GM18517 (cell line): ENCODE data around the gene LEPROT.

Source experiments
- ATAC-seq: cut with Tn5 transposase; IDR thresholded peaks from one replicate; pipeline ENCODE4 v1.9.1; 2021; ENCODE audit warnings: mild to moderate bottlenecking, moderate library complexity; ENCODE audit not compliant: unreplicated experiment

Gene LEPROT

GRCh38 chr1:65412256-65412983 is 8.0 kb upstream of the LEPROT start:
- ATAC-seq, result no peak

GRCh38 chr1:65412984-65413375 is 7.5 kb upstream of the LEPROT start:
- no peak for ATAC-seq

GRCh38 chr1:65414538-65414937 is 5.9 kb upstream of the LEPROT start:
- ATAC-seq, result no peak

- no peak for ATAC-seq
These were observed 3.7 kb upstream of the LEPROT start for GRCh38 chr1:65416767-65417166.

- no peak for ATAC-seq
These were observed 2.7 kb upstream of the LEPROT start for GRCh38 chr1:65417729-65418128.

- no peak for ATAC-seq
These were observed 1.8 kb upstream of the LEPROT start for GRCh38 chr1:65418522-65419185.

GRCh38 chr1:65419681-65420589 is 533 bp upstream of the LEPROT start:
- ATAC-seq, result peak; percentile 85

- ATAC-seq, result no peak
These were observed 1.0 kb downstream of the LEPROT start for GRCh38 chr1:65421351-65422025.

GRCh38 chr1:65422241-65423203 is 2.1 kb downstream of the LEPROT start:
- ATAC-seq, result no peak

- no peak for ATAC-seq
These were observed 3.6 kb downstream of the LEPROT start for GRCh38 chr1:65423884-65424572.

- ATAC-seq, result no peak
These were observed 4.1 kb downstream of the LEPROT start for GRCh38 chr1:65424573-65424889.

GRCh38 chr1:65425006-65425405 is 4.5 kb downstream of the LEPROT start:
- ATAC-seq, result no peak

- ATAC-seq, result no peak
These were observed 5.2 kb downstream of the LEPROT start for GRCh38 chr1:65425697-65426096.

- ATAC-seq, result no peak
These were observed 8.6 kb downstream of the LEPROT start for GRCh38 chr1:65429078-65429477.

GRCh38 chr1:65429806-65430205 is 9.3 kb downstream of the LEPROT start:
- ATAC-seq, result no peak

- peak; percentile 51 for ATAC-seq
These were observed 10.7 kb downstream of the LEPROT start for GRCh38 chr1:65431111-65431705.

- no peak for ATAC-seq
These were observed 12.4 kb downstream of the LEPROT start for GRCh38 chr1:65432918-65433317.

GRCh38 chr1:65434255-65434654 is 13.8 kb downstream of the LEPROT start:
- ATAC-seq, result no peak

GRCh38 chr1:65434760-65435159 is 14.3 kb downstream of the LEPROT start:
- ATAC-seq, result no peak
